Activated T-helper 1 cell treated with anti-CD3 and anti-CD28 coated beads, Interleukin-12 subunit alpha, Interleukin-12 subunit beta, Interleukin-2, Interleukin-4 antibody, amounts not matched to agents 30 ng/mL and 10 ng/mL and 1 ng/mL, durations not matched to agents 14 hours and 24 hours and 36 hours (primary cell): ENCODE data around the gene ERI3. TPM values are rescaled to one million over a fixed set of nuclear protein-coding genes. Genes with fewer than 3 reads are reported as not detected.

Source experiments
- DNase-seq: peaks from one replicate; pipeline ENCODE4 v3.0.0; 2021; ENCODE audit warnings: low spot score
- H3K27ac Mint-ChIP-seq: one replicate; pipeline ENCODE4 v1.8.0; 2021; ENCODE audit warnings: mild to moderate bottlenecking, mixed read lengths
- H3K27me3 Mint-ChIP-seq: one replicate; pipeline ENCODE4 v1.8.0; 2022; ENCODE audit warnings: mild to moderate bottlenecking, moderate library complexity, mixed read lengths; ENCODE audit not compliant: insufficient read depth
- H3K36me3 Mint-ChIP-seq: one replicate; pipeline ENCODE4 v1.8.0; 2021; ENCODE audit warnings: low read depth, mixed read lengths
- H3K4me1 Mint-ChIP-seq: one replicate; pipeline ENCODE4 v1.8.0; 2021; ENCODE audit warnings: low read depth, mixed read lengths
- H3K4me3 Mint-ChIP-seq: one replicate; pipeline ENCODE4 v1.8.0; 2021; ENCODE audit warnings: mild to moderate bottlenecking, moderate library complexity, mixed read lengths
- H3K9me3 Mint-ChIP-seq: one replicate; pipeline ENCODE4 v1.8.0; 2021; ENCODE audit warnings: mixed read lengths
- intact Hi-C: fragments of 100-400 bp; cut with micrococcal nuclease; formaldehyde crosslinking; loops from one replicate; pipeline ENCODE4 v1.15.1; 2024
- total RNA-seq: library from RNA; stranded (reverse); gene quantifications from 2 replicates; pipeline ENCODE4 v1.2.3, GENCODE V29; 2022

The ERI3 gene
- total RNA-seq, 1 donor from 2014 or later = 55.4 TPM

DNA sequence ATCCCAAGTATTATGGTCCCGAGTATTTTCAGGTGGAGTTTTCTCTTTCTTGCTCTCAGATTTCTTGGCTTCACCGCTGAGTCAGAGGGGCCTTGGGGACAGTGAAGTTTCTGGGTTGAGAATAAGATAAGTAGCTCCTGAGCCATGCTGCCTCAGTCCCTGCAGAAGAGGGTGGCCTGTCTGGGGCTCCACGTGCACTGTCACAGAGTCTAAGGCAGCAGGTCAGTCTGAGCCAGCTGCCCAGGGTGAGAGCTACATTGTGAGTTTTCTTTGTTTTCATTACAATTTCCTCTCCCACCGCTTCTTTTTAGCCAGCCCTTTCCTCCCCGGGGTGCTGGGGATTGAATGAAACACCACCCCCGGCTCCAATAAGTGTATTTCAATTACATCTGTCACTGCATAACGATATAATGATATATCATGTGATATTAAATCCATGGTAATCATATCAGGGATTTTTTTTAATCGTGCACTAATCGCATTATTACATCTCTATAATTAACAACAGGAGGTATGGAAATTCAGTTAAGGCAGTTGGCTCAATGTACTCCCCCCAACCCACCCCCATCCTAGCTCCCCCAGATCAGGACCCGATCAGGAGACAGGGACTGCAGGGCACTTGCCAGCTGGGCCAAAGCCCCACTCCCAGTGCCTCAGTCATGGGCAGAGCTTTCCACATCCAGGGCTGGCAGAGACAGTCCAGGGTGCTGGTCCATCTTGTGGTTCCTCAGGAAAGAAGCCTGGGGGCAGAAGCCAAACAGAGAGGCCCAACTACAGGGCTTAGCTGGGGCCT lies 98.1 kb downstream of the ERI3 start:
- Mint-ChIP-seq H3K36me3 (peaks cover 2% of the 10 kb centered on the region), H3K27me3 (no peaks in the 10 kb centered on the region), H3K27ac (no peak overlapping the region), H3K4me1 (peaks cover 11% of the 10 kb centered on the region), H3K4me3 (no peak overlapping the region), H3K9me3 (no peaks in the 10 kb centered on the region)
- DNase-seq = no peak
- intact Hi-C loops = no loop called here

DNA sequence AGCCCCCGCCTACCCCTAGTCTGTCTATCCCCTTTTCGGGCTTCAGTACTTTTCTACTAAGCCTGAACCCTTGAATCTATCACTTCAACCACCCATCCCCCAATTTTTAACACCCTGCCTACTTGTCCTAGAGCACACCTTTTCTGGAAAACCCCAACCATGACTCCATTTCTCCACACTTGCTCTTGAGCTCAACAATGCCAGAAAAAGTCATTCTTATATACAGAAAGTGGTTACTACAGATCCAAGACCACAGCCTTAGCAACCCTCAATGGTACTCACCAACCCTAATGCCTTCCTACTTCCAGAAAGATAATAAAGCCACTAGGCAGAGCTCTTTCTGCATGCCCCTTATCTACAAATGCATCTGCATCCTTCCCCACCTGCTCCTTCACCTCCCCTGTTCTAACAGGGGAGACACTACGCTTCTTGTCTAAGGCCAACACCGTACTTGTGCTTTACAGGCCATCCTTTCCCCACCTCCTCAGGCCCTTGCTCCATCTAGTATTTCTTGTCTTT lies 100.6 kb downstream of the ERI3 start:
- H3K27ac Mint-ChIP-seq = no peak overlapping the region
- H3K4me1 Mint-ChIP-seq = no peaks in the 10 kb centered on the region
- no peak for DNase-seq
- intact Hi-C loops = loop anchor here (1.0 to 5.0 kb wide), 2 partner anchors 41 to 63 kb away; partner anchors contain the start of gene DMAP1
- H3K4me3 Mint-ChIP-seq = no peak overlapping the region
- peaks cover 2% of the 10 kb centered on the region for H3K36me3 Mint-ChIP-seq
- H3K9me3 Mint-ChIP-seq = no peaks in the 10 kb centered on the region
- no peaks in the 10 kb centered on the region for H3K27me3 Mint-ChIP-seq

DNA sequence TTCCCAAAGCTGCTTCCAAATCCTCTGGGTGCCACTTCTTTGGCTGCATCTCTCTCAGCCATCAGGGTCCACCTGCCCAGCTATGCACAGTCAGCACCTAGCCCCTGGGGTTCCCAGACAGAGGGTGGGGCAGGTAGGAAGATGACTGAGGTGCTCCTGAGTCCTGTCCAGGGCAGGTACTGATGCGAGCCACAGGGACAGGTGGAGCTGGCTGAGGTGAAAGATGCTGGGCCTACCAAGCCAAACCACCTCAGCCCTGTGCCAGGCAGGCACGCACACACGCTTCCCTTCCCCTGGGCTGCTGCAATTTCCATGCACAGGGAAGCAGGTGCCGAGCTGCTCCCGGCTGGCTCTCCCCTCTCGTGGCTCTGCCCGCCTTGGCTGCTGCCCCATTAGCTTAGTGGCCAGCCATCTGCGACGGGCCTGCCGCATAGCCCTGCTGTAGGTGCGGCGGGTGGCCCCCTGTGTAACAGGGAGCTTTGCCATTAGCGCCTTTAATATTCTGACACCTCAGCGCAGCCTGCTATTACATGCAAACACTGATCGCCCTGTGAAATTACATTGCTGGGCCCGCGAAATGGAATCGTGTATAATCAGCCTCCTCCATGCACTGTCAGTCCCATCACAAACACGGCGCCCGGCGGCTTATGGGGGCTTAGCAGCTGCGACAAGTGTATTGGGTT lies 102.9 kb downstream of the ERI3 start:
- intact Hi-C loops = loop anchor here (5.0 kb wide), 1 partner anchor 65 kb away; no protein-coding TSS in a partner anchor
- DNase-seq = no peak
- H3K9me3 Mint-ChIP-seq = no peaks in the 10 kb centered on the region
- H3K27ac Mint-ChIP-seq = no peak overlapping the region
- H3K4me3 Mint-ChIP-seq = no peak overlapping the region
- H3K27me3 Mint-ChIP-seq = no peaks in the 10 kb centered on the region
- H3K36me3 Mint-ChIP-seq = no peaks in the 10 kb centered on the region
- no peaks in the 10 kb centered on the region for H3K4me1 Mint-ChIP-seq

DNA sequence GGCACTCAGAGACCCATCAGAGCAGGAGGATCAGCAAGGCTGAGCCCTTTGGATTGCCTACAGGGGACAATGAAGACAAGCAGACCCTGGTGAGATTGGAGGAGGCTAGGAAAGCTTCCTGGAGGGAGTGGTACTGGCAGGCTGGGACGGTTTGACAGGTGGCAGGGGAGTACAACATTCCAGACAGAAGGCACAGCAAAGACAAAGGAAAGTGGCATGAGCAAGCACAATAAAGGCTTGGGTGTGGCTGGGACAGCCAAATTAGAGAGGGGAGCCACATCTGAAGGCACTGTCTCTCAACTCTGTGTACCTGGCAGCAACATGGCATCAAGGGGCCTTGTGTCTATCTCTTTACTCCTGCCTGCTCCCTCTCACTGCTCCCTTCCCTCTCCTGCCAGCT lies 103.6 kb downstream of the ERI3 start:
- H3K27ac Mint-ChIP-seq = no peak overlapping the region

DNA sequence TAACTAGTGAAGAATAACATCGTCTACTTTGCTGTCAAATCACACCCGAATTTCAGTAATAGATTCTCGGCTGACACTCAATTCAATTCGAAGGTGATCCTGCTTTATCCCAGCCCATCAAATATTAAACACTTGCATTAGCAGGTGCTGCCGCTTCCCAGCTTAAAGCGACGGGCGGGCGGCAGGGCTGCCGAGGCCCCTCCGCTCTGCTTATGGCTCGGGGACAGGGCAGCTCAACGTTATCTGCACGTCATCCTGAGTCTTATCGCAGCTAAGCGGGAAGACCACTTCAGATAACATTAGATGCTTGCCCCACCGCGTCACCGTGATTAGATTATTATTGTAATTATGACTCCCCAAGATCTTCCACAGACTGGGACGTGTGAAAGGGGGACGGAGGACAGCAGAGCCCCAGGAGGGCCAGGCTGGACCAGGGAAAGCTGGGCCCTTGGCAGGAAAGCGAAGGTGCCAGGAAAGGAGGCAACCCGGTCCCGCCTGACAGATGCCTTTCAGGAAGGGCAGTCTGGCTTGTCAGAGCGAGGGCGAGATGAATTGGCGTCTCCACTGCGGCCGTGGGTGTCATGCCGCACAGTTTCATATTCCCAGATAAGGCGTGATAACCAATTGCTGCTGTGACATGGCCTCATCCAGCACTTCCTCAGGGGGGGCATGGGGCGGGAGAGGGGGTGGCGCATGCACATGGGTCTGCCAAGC lies 104.8 kb downstream of the ERI3 start:
- intact Hi-C loops = loop anchor here (5.0 kb wide), 1 partner anchor 67 kb away; no protein-coding TSS in a partner anchor

More for the DNA sequence above, 103.6 kb downstream of the ERI3 start:
- Mint-ChIP-seq H3K9me3 (no peaks in the 10 kb centered on the region), H3K27me3 (no peaks in the 10 kb centered on the region), H3K4me3 (no peak overlapping the region), H3K36me3 (no peaks in the 10 kb centered on the region), H3K4me1 (no peaks in the 10 kb centered on the region)
- intact Hi-C loops = loop anchor here (5.0 kb wide), 1 partner anchor 66 kb away; no protein-coding TSS in a partner anchor
- DNase-seq = no peak

DNA sequence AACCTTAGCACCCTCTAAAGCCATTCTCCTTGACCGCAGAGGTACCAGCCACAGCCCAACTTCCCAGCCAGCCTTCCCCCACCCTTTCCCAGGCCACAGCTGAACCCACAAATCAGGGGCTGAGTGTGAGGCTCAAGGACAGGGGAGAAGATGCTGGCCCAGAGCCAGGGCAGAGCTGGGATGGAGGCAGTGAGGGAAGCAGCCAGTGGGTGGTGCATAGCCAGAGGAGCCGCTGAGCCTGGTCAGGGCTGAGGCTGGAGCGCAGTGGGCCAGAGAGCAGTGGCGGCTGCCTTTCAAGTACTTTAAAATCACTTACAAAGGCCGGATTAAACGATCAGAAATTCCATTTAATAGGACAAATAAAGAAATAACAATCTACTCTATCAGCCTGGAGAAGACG lies 105.5 kb downstream of the ERI3 start:
- no peak for DNase-seq
- H3K9me3 Mint-ChIP-seq = no peaks in the 10 kb centered on the region
- no peaks in the 10 kb centered on the region for H3K36me3 Mint-ChIP-seq
- H3K27ac Mint-ChIP-seq = no peak overlapping the region
- no peaks in the 10 kb centered on the region for H3K27me3 Mint-ChIP-seq
- no peaks in the 10 kb centered on the region for H3K4me1 Mint-ChIP-seq
- H3K4me3 Mint-ChIP-seq = no peak overlapping the region
- intact Hi-C loops = no loop called here

More for the DNA sequence above, 104.8 kb downstream of the ERI3 start:
- Mint-ChIP-seq H3K4me3 (no peak overlapping the region), H3K4me1 (no peaks in the 10 kb centered on the region), H3K27me3 (no peaks in the 10 kb centered on the region), H3K36me3 (no peaks in the 10 kb centered on the region), H3K27ac (no peak overlapping the region), H3K9me3 (no peaks in the 10 kb centered on the region)
- DNase-seq = no peak

DNA sequence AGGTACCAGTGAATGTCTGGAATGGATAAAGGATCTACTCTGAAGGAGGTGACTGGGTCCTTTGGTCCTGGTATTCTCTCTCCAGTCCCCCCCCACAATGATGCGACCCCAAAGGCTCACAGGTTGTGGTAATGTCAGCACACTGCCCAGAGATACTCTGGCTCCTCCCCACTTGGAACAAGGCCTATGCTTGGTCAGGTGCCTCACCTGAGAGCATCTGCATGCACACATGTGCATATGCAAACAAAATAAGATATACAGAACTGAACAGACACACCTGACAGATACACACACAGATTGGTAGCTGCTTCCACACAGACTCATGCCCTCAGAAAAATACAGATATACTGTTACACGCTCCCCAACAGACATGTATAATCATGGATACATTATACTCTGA lies 108.3 kb downstream of the ERI3 start:
- H3K27me3 Mint-ChIP-seq = no peaks in the 10 kb centered on the region
- H3K27ac Mint-ChIP-seq = no peak overlapping the region
- DNase-seq = no peak
- no peaks in the 10 kb centered on the region for H3K36me3 Mint-ChIP-seq
- intact Hi-C loops = no loop called here
- no peaks in the 10 kb centered on the region for H3K9me3 Mint-ChIP-seq
- no peaks in the 10 kb centered on the region for H3K4me1 Mint-ChIP-seq
- H3K4me3 Mint-ChIP-seq = no peak overlapping the region

DNA sequence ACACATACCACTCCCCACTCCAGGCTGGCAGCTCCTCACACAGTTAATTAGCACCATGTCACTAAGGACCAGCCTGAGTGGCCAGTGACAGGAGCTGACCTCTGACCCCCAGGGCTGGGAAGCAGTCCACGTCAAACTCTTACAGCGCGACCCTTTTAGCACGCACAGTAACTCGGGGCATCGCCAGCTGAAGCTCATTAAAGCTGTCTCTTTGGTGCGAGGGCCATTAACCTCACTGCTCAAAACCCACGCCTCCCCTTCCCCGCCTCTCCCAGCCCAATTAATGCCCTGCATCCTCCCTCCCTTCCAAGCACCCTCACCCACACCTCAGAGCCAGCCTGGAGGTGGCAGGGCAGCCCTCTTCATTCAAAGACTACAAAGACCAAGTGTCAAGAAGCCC lies 110.1 kb downstream of the ERI3 start:
- H3K9me3 Mint-ChIP-seq = no peaks in the 10 kb centered on the region
- no peak for DNase-seq
- intact Hi-C loops = no loop called here
- no peak overlapping the region for H3K27ac Mint-ChIP-seq
- H3K36me3 Mint-ChIP-seq = no peaks in the 10 kb centered on the region
- no peaks in the 10 kb centered on the region for H3K27me3 Mint-ChIP-seq
- H3K4me3 Mint-ChIP-seq = no peak overlapping the region
- H3K4me1 Mint-ChIP-seq = no peaks in the 10 kb centered on the region

DNA sequence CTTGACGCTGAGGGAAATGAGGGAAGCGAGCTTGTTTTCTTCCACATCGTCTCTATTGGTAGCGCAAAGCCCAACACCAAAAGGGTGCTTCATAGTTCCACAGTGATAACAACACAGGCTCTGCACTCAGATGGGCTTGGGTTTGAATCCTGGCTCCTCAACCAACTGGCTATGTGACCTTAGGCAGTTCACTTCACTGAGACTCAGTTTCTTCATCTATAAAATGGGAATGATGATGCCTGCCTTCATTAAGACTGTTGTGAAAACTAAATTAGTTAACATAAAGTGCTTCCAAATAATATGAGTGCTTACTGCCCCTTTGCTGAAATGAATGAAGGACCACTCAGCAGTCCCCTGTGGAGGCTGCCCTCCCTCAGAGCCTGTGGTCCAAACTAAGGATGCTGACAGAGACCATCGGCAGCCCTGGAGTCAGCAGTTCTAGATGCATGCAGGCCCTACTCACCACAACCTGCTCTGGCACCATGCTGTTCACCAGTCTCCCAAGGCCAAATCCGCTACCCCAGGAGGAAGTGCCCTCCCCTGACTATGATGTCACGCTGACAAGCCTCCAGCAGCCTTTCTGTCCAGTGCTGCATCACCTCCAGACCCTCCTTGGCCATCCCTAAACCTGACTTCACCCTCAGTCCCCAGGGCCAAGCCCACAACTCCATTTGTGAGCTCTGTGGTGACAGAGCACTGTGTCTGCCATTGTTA lies 111.1 kb downstream of the ERI3 start:
- Mint-ChIP-seq H3K4me3 (no peak overlapping the region), H3K36me3 (no peaks in the 10 kb centered on the region), H3K4me1 (no peaks in the 10 kb centered on the region), H3K27ac (peak overlapping the region; percentile 13), H3K27me3 (no peaks in the 10 kb centered on the region), H3K9me3 (no peaks in the 10 kb centered on the region)
- intact Hi-C loops = no loop called here
- no peak for DNase-seq

DNA sequence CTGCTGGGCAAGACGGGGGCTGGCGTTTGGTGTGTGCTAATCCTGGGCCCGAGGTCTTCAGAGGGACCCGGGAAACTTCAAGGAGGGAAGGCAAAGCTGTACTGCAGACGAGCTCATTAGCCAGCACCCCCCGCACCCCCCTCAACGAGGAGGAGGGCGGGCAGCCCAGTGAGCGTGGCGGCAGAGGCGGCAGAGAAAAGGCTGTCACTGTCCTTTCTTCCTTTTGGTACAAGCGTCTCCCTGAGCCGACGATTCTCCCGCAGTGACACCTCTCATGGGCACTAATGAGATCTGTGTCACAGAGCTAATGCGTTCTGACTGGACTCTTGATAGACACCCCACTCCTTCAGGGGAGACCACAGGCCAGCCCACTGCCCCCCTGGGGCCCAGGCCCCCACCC lies 112.3 kb downstream of the ERI3 start:
- no peak overlapping the region for H3K27ac Mint-ChIP-seq
- H3K9me3 Mint-ChIP-seq = no peaks in the 10 kb centered on the region

DNA sequence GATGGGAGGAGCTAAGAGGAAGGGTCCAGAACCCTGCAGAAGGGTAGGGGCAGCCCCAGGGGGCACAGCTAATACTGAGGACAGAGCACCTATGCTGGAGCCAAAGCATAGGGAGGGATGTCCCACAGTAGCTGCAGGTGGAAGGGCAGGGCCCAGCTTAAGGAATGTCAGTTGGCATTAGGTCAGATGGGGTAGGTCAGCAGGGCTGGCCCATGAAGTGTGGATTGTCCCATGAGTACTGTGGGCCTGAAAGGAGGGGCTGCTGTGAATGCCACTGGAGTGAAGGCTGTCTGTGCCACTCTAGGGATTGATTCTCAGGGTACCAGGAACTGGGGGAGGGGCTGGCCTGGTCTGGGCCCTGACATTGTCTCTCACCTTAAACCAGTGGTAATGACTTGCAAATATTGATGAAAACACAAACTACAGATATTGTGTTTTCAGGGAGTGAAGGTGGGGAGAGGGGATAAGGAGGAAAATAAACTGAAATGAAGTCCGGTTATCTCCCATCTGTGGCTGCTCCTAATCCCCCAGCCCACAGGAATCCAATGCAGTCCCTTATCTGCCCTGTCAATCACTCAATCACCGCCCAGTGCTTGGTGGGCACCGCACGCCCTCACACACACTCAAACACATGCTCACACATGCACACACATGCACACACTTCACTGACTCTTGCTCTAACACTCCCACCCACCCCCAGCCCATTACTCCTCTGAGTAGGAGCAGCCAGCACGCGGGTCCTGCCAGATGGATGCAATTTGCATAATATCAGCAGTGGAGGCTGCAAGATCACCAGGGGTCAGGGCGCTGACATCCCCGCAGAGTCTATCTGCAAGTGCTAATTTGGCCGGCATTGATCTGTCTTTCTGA lies 114.0 kb downstream of the ERI3 start:
- no peaks in the 10 kb centered on the region for H3K9me3 Mint-ChIP-seq
- DNase-seq = no peak
- H3K27me3 Mint-ChIP-seq = no peaks in the 10 kb centered on the region
- no peak overlapping the region for H3K4me3 Mint-ChIP-seq
- H3K36me3 Mint-ChIP-seq = no peaks in the 10 kb centered on the region
- intact Hi-C loops = no loop called here
- H3K27ac Mint-ChIP-seq = no peak overlapping the region
- H3K4me1 Mint-ChIP-seq = peaks cover 7% of the 10 kb centered on the region

More for the DNA sequence above, 112.3 kb downstream of the ERI3 start:
- no peak for DNase-seq
- H3K27me3 Mint-ChIP-seq = no peaks in the 10 kb centered on the region
- H3K4me1 Mint-ChIP-seq = peaks cover 7% of the 10 kb centered on the region
- H3K36me3 Mint-ChIP-seq = no peaks in the 10 kb centered on the region
- H3K4me3 Mint-ChIP-seq = no peak overlapping the region
- intact Hi-C loops = no loop called here
